Fibroblast of lung (primary cell): ENCODE data around the gene ARHGAP10.

Experiments
- CTCF ChIP-seq, 2 donors: IDR thresholded peaks in 1 of 2; conservative IDR thresholded peaks in 1 of 2; 1 replicate in 1 of 2; 2 replicates in 1 of 2; pipeline ENCODE4 v1.5.1; 2011 to 2012; ENCODE audit warnings: low read length in 2 of 2, control low read depth in 1 of 2, inconsistent platforms in 1 of 2, low read depth in 1 of 2, mild to moderate bottlenecking in 1 of 2
- EZH2 ChIP-seq: IDR thresholded peaks from 2 replicates; pipeline ENCODE4 v1.5.1; 2012; ENCODE audit warnings: low read length, control low read depth, mild to moderate bottlenecking; ENCODE audit errors: missing control alignments

- TF ChIP-seq CTCF (conservative IDR thresholded peaks at IDR 0.05 in 1 of 2, IDR thresholded peaks at IDR 0.05 in 1 of 2; ENCODE audit: low read depth in 1 of 2, low read length in 2 of 2) (peak in 1 of 2 donors; percentile 14), EZH2 (no peak)
Measured at GRCh38 chr4:148052448-148052847, 320.6 kb downstream of the ARHGAP10 start.
